Measurements from ENCODE around the gene SLC35B4.

SLC35B4 gene

DNA sequence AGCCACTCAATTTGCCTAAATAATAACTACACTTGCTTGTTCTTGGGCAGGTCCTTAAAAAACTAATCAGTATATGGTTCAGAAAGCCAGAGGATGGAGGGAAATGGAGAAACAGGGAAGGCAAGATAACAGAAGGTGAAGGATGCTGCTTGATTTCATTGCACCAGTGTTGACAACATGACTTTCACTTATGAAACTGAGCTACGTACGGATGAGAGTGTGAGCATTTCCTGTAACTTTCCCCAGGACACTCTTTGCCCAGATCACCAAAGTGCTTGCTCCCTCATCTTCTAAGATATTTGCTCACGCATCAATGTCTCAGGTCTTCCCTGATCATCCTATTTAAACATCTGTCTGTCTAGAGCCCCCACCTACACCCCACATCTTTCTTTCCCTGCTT lies 37.4 kb downstream of the SLC35B4 start:
- Histone ChIP-seq H3K4me3 (ENCODE audit: low read length) (no peak overlapping the region), H3K27ac (ENCODE audit: low read length) (no peak overlapping the region), H3K4me2 (ENCODE audit: low read length) (no peak overlapping the region), H2AFZ (ENCODE audit: low read depth, low read length) (no peak overlapping the region), H3K9ac (ENCODE audit: low read length) (no peak overlapping the region), H4K20me1 (ENCODE audit: insufficient read depth, low read length) (no peaks in the 10 kb centered on the region), H3K36me3 (replicated peaks; ENCODE audit: low read depth, low read length) (no peaks in the 10 kb centered on the region), H3K27me3 (ENCODE audit: low read depth, low read length) (peaks cover 2% of the 10 kb centered on the region; the same call in 1 of the 2 replicates), H3K79me2 (ENCODE audit: low read length) (no peaks in the 10 kb centered on the region), H3K9me3 (ENCODE audit: insufficient read depth, low read length) (no peaks in the 10 kb centered on the region), H3K4me1 (ENCODE audit: low read length) (no peaks in the 10 kb centered on the region)
- no peak for TF ChIP-seq EZH2phosphoT487 (IDR thresholded peaks at IDR 0.05; ENCODE audit: low read depth)
- TF ChIP-seq, protein P1, sequence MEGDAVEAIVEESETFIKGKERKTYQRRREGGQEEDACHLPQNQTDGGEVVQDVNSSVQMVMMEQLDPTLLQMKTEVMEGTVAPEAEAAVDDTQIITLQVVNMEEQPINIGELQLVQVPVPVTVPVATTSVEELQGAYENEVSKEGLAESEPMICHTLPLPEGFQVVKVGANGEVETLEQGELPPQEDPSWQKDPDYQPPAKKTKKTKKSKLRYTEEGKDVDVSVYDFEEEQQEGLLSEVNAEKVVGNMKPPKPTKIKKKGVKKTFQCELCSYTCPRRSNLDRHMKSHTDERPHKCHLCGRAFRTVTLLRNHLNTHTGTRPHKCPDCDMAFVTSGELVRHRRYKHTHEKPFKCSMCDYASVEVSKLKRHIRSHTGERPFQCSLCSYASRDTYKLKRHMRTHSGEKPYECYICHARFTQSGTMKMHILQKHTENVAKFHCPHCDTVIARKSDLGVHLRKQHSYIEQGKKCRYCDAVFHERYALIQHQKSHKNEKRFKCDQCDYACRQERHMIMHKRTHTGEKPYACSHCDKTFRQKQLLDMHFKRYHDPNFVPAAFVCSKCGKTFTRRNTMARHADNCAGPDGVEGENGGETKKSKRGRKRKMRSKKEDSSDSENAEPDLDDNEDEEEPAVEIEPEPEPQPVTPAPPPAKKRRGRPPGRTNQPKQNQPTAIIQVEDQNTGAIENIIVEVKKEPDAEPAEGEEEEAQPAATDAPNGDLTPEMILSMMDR (IDR thresholded peaks at IDR 0.05; ENCODE audit: low read depth, low read length): no peak

DNA sequence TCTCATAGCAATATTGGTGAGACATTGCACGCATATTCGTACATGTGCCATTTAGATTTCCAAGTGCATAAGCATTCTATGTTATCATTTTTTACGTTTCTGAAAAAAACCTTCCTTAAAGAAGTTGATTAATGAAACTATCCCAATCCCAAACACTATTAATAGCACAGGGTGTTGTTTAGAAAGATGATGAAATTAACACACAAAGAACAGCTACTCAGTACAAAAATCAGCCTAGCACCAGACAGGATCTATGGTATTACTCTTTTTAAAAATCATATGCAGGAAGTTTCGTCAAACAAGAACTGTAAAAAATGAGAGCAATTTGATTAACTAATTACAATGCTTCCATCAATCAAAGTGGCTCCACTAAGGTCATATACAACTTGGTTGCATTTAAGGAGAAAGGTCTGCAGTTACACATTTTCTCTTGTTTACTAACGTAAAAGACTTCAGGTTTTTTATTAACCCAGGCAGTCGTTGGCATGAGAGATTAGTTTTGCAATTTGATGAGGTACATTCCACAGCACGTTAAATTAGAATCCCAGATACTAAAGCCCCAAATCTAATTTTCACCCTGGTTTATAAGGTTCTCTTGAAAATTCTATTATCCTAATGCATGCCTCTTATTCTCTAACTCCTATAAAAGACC lies 38.1 kb downstream of the SLC35B4 start:
- no peaks in the 10 kb centered on the region for H4K20me1 ChIP-seq (ENCODE audit: insufficient read depth, low read length)
- H3K36me3 ChIP-seq (replicated peaks; ENCODE audit: low read depth, low read length): no peaks in the 10 kb centered on the region
- no peak overlapping the region for H3K9ac ChIP-seq (ENCODE audit: low read length)
- no peak overlapping the region for H3K27ac ChIP-seq (ENCODE audit: low read length)
- no peaks in the 10 kb centered on the region for H3K9me3 ChIP-seq (ENCODE audit: insufficient read depth, low read length)
- H3K4me2 ChIP-seq (ENCODE audit: low read length): no peak overlapping the region
- no peaks in the 10 kb centered on the region for H3K79me2 ChIP-seq (ENCODE audit: low read length)
- no peaks in the 10 kb centered on the region for H3K4me1 ChIP-seq (ENCODE audit: low read length)
- no peak for TF ChIP-seq EZH2phosphoT487 (IDR thresholded peaks at IDR 0.05; ENCODE audit: low read depth)
- TF ChIP-seq, protein P1 (IDR thresholded peaks at IDR 0.05; ENCODE audit: low read depth, low read length): no peak
- H3K4me3 ChIP-seq (ENCODE audit: low read length): no peak overlapping the region
- 0 out of 2 replicates have a peak overlapping the region, but pooled peaks have one; percentile 4 for H2AFZ ChIP-seq (ENCODE audit: low read depth, low read length)
- peaks cover 2% of the 10 kb centered on the region; the same call in 1 of the 2 replicates for H3K27me3 ChIP-seq (ENCODE audit: low read depth, low read length)

DNA sequence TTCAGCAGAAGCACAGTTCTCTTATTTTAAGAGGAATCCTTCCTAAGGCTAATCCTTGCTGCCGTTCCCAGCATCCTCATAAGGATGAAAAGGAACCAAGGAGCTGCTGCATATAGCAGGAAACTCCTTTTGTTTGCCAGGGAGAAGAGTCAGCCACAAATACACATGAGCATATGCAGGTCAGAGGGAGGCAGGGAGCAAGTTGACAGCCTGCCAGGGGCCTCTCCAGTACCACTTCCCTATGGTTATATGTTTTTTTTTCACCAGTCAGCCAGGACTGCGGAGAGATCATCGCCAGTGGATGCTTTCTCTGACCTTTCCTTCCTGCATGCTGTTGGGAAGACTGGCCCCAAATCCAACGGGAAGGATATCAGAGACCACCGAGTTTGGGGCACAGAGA lies 39.8 kb downstream of the SLC35B4 start:
- H3K4me2 ChIP-seq (ENCODE audit: low read length): no peak overlapping the region
- H4K20me1 ChIP-seq (ENCODE audit: insufficient read depth, low read length): no peaks in the 10 kb centered on the region
- H3K27me3 ChIP-seq (ENCODE audit: low read depth, low read length): peaks cover 4% of the 10 kb centered on the region; the same call in 1 of the 2 replicates
- no peak overlapping the region for H3K4me3 ChIP-seq (ENCODE audit: low read length)
- H3K27ac ChIP-seq (ENCODE audit: low read length): no peak overlapping the region
- no peak overlapping the region for H3K9ac ChIP-seq (ENCODE audit: low read length)
- no peaks in the 10 kb centered on the region for H3K79me2 ChIP-seq (ENCODE audit: low read length)
- H3K9me3 ChIP-seq (ENCODE audit: insufficient read depth, low read length): no peaks in the 10 kb centered on the region
- TF ChIP-seq, protein P1 (IDR thresholded peaks at IDR 0.05; ENCODE audit: low read depth, low read length): no peak
- TF ChIP-seq EZH2phosphoT487 (IDR thresholded peaks at IDR 0.05; ENCODE audit: low read depth): no peak
- no peaks in the 10 kb centered on the region for H3K4me1 ChIP-seq (ENCODE audit: low read length)
- no peak overlapping the region for H2AFZ ChIP-seq (ENCODE audit: low read depth, low read length)
- H3K36me3 ChIP-seq (replicated peaks; ENCODE audit: low read depth, low read length): no peaks in the 10 kb centered on the region

DNA sequence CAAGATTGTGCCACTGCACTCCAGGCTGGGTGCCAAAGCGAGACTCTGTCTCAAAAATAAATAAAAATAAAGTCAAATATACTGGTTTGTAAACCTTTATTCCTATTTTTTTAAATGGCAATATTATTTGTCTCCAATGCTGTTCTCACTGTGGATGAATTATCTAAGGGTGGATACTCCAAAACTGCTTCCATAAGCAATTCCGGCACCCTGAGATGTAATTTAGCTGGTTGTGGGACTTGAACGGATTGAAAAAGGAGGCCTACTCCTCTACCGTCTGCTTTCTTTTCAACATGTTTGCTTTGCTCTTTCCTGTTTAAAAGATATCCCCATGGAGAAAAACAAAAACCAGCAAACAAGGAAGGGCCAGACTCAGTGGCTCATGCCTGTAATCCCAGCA lies 54.4 kb downstream of the SLC35B4 start:
- H3K36me3 ChIP-seq (replicated peaks; ENCODE audit: low read depth, low read length): no peaks in the 10 kb centered on the region
- no peak overlapping the region for H3K4me2 ChIP-seq (ENCODE audit: low read length)
- no peak for TF ChIP-seq EZH2phosphoT487 (IDR thresholded peaks at IDR 0.05; ENCODE audit: low read depth)
- TF ChIP-seq, protein P1 (IDR thresholded peaks at IDR 0.05; ENCODE audit: low read depth, low read length): no peak
- H3K79me2 ChIP-seq (ENCODE audit: low read length): no peaks in the 10 kb centered on the region
- no peak overlapping the region for H2AFZ ChIP-seq (ENCODE audit: low read depth, low read length)
- no peak overlapping the region for H3K27ac ChIP-seq (ENCODE audit: low read length)
- no peaks in the 10 kb centered on the region for H3K9me3 ChIP-seq (ENCODE audit: insufficient read depth, low read length)
- no peaks in the 10 kb centered on the region for H3K4me1 ChIP-seq (ENCODE audit: low read length)
- no peaks in the 10 kb centered on the region for H4K20me1 ChIP-seq (ENCODE audit: insufficient read depth, low read length)
- no peak overlapping the region for H3K4me3 ChIP-seq (ENCODE audit: low read length)
- no peak overlapping the region for H3K9ac ChIP-seq (ENCODE audit: low read length)
- H3K27me3 ChIP-seq (ENCODE audit: low read depth, low read length): no peaks in the 10 kb centered on the region

Measured in OCI-LY3 (cell line).